Natural killer cell (primary cell): Measurements from ENCODE around the gene THPO. TPM values are rescaled to one million over a fixed set of nuclear protein-coding genes. Genes with fewer than 3 reads are reported as not detected.

Experiments
- ATAC-seq, 3 donors: fragments of 150-1000 bp in 2 of 3; fragments of 200-7000 bp in 1 of 3; cut with Tn5 transposase; 1 replicate in 1 of 3; 2 replicates in 2 of 3; pipeline ENCODE4 v1.10.0; 2021; ENCODE audit warnings: mild to moderate bottlenecking in 2 of 3, moderate library complexity in 2 of 3
- DNase-seq, 2 donors: peaks; one replicate each; pipeline versions ENCODE4 v3.0.0 to v3.0.0-alpha.2; 2013 to 2021; ENCODE audit warnings: mixed read lengths in 1 of 2
- H3K27ac ChIP-seq: one replicate; pipeline ENCODE4 v1.5.1; 2013; ENCODE audit warnings: mild to moderate bottlenecking, low read length
- H3K27me3 ChIP-seq: one replicate; pipeline ENCODE4 v1.6.1; 2013; ENCODE audit warnings: low read length; ENCODE audit not compliant: control insufficient read depth, insufficient read depth
- H3K36me3 ChIP-seq: one replicate; pipeline ENCODE4 v1.6.1; 2013; ENCODE audit warnings: low read length; ENCODE audit not compliant: control insufficient read depth, insufficient read depth
- H3K4me1 ChIP-seq: one replicate; pipeline ENCODE4 v1.6.1; 2013; ENCODE audit warnings: low read length; ENCODE audit not compliant: control insufficient read depth, insufficient read depth
- H3K4me3 ChIP-seq: one replicate; pipeline ENCODE4 v1.5.1; 2013; ENCODE audit warnings: low read length
- H3K9me3 ChIP-seq: one replicate; pipeline ENCODE4 v1.6.1; 2013; ENCODE audit warnings: low read length; ENCODE audit not compliant: control insufficient read depth, insufficient read depth
- H3K27ac Mint-ChIP-seq, 2 donors: one replicate each; pipeline ENCODE4 v1.8.0; 2022; ENCODE audit warnings: mild to moderate bottlenecking in 2 of 2, mixed read lengths in 2 of 2, moderate library complexity in 1 of 2
- H3K27me3 Mint-ChIP-seq, 2 donors: one replicate each; pipeline ENCODE4 v1.8.0; 2022; ENCODE audit warnings: low read depth in 2 of 2, mixed read lengths in 2 of 2
- H3K36me3 Mint-ChIP-seq: one replicate; pipeline ENCODE4 v1.8.0; 2022; ENCODE audit warnings: mixed read lengths
- H3K4me1 Mint-ChIP-seq, 2 donors: one replicate each; pipeline ENCODE4 v1.8.0; 2022; ENCODE audit warnings: mixed read lengths in 2 of 2
- H3K4me3 Mint-ChIP-seq: one replicate; pipeline ENCODE4 v1.8.0; 2022; ENCODE audit warnings: mild to moderate bottlenecking, moderate library complexity, mixed read lengths
- H3K9me3 Mint-ChIP-seq, 2 donors: one replicate each; pipeline ENCODE4 v1.8.0; 2022; ENCODE audit warnings: mixed read lengths in 2 of 2
- CTCF ChIP-seq: fragments of 200-600 bp; IDR thresholded peaks from one replicate; pipeline ENCODE4 v1.8.0; 2022; ENCODE audit warnings: antibody characterized with exemption
- WGBS: methylation state at CpG from one replicate; pipeline ENCODE4 v1.1.7; 2013; ENCODE audit warnings: missing lambda C conversion rate; ENCODE audit not compliant: insufficient coverage; 5-methylcytosine and 5-hydroxymethylcytosine counted together
- intact Hi-C: fragments of 100-400 bp; cut with micrococcal nuclease; formaldehyde crosslinking; loops from one replicate; pipeline ENCODE4 v1.14.2; 2022
- total RNA-seq, 4 donors: library from RNA; stranded (reverse); fragments of 120-200 nt in 1 of 4; gene quantifications; one replicate each; pipeline versions ENCODE4 v1.2.3 to v1.2.4, GENCODE V29; 2013 to 2022

THPO gene
- total RNA-seq, 3 donors from 2014 or later (not counting 1 experiment from before 2014, with no cell fraction given) = not detected

- intact Hi-C loops = no loop called here
- H3K4me1 Mint-ChIP-seq = no peaks in the 10 kb centered on the region
- no peak for TF ChIP-seq CTCF
- H3K36me3 Mint-ChIP-seq = no peaks in the 10 kb centered on the region
- H3K27ac Mint-ChIP-seq = no peak overlapping the region
- Histone ChIP-seq H3K27ac (no peak overlapping the region), H3K4me3 (no peak overlapping the region), H3K9me3 (no peaks in the 10 kb centered on the region), H3K27me3 (no peaks in the 10 kb centered on the region), H3K4me1 (peaks cover 10% of the 10 kb centered on the region), H3K36me3 (no peaks in the 10 kb centered on the region)
- DNase-seq (no peak), ATAC-seq (no peak)
- H3K4me3 Mint-ChIP-seq = no peak overlapping the region
- H3K27me3 Mint-ChIP-seq = no peaks in the 10 kb centered on the region
- WGBS = 97% methylated on average over 15 of the region's 15 CpGs
- H3K9me3 Mint-ChIP-seq = no peaks in the 10 kb centered on the region
These were observed 25.7 kb downstream of the THPO start for GRCh38 chr3:184352149-184352785.

GRCh38 chr3:184351511-184352148 is 26.4 kb downstream of the THPO start:
- Histone ChIP-seq H3K4me1 (peaks cover 10% of the 10 kb centered on the region), H3K27ac (no peak overlapping the region), H3K9me3 (no peaks in the 10 kb centered on the region), H3K4me3 (no peak overlapping the region), H3K36me3 (no peaks in the 10 kb centered on the region), H3K27me3 (no peaks in the 10 kb centered on the region)
- H3K9me3 Mint-ChIP-seq = no peaks in the 10 kb centered on the region
- intact Hi-C loops = no loop called here
- DNase-seq (no peak), ATAC-seq (no peak)
- no peak for TF ChIP-seq CTCF
- 85% methylated on average over 9 of the region's 9 CpGs for WGBS
- H3K36me3 Mint-ChIP-seq = no peaks in the 10 kb centered on the region
- no peaks in the 10 kb centered on the region for H3K27me3 Mint-ChIP-seq
- no peak overlapping the region for H3K27ac Mint-ChIP-seq
- H3K4me3 Mint-ChIP-seq = no peak overlapping the region
- H3K4me1 Mint-ChIP-seq = no peaks in the 10 kb centered on the region

GRCh38 chr3:184350618-184351017 is 27.4 kb downstream of the THPO start:
- intact Hi-C loops = no loop called here
- Mint-ChIP-seq H3K4me3 (no peak overlapping the region), H3K27me3 (no peaks in the 10 kb centered on the region), H3K4me1 (peaks cover 0 to 1% of the 10 kb centered on the region in 2 donors), H3K27ac (no peak overlapping the region), H3K9me3 (no peaks in the 10 kb centered on the region), H3K36me3 (no peaks in the 10 kb centered on the region)
- WGBS = 97% methylated on average over 6 of the region's 6 CpGs
- ATAC-seq = no peak
- no peak overlapping the region for H3K4me3 ChIP-seq
- no peaks in the 10 kb centered on the region for H3K36me3 ChIP-seq
- DNase-seq = no peak
- no peaks in the 10 kb centered on the region for H3K27me3 ChIP-seq
- H3K9me3 ChIP-seq = no peaks in the 10 kb centered on the region
- no peak for TF ChIP-seq CTCF
- H3K27ac ChIP-seq = no peak overlapping the region
- H3K4me1 ChIP-seq = peaks cover 10% of the 10 kb centered on the region
